Measurements from ENCODE around the gene ANKS6. TPM values are rescaled to one million over a fixed set of nuclear protein-coding genes. Genes with fewer than 3 reads are reported as not detected.

ANKS6 gene
- total and polyA plus RNA-seq, 2 experiments from 2014 or later, result 36.9 to 59.0 TPM

DNA sequence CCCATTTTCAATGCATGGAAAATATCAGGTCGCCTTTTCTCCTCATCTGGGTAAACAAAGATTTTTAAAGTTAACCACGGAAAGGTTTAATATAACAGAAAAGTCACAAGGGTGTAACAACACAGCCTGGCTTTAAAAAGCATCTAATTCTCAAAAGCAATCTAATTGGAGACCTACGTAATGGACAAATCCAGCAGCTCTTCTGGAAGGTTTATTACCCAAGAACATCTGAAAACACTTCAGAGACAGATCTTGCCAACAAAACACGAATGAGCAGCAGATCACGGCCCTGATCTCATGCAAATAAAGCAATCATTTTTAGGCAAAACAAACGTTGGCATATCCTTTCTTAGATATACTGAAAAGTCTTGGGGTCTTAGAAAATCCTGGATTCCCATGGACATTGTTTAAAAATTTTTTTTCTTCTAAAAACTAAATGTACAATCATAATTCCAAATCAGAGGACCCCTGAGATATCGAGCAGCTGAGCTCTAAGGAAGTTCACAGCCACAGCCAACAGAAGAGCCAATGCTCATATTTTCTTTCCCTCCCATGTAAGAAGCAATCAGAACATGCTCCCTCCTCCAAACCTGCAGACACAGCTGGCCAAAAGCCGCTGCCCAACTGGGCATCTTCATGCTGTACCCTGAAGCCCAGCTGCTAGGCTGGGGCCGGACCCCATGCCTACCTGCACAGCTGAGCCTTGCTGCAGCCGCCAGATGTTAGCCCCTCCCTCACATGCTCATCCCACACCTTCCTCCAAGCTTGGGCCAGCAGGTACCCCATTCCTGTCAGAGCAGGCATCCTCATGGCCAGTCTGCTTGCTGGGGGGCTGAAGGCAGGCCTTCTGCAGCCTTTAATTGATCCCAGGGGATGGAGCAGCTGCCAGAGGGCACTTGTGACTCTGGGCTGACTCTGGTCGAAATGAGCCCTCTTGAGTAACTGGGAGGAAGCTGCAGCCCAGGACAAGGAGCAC, 11.2 kb downstream of the ANKS6 start:
- no peaks in the 10 kb centered on the region for H3K9me2 ChIP-seq (ENCODE audit: insufficient read depth)
- Mint-ChIP-seq H3K27me3 (ENCODE audit: insufficient read depth, low read depth, poor library complexity) (peaks cover 6% of the 10 kb centered on the region), H3K4me1 (no peaks in the 10 kb centered on the region), H3K36me3 (ENCODE audit: low read depth) (peaks cover 60% of the 10 kb centered on the region), H3K4me3 (no peak overlapping the region), H3K9me3 (no peaks in the 10 kb centered on the region; the same call in 2 of the 3 replicates), H3K27ac (no peak overlapping the region)
- peaks cover 10% of the 10 kb centered on the region; the same call in 1 of the 2 replicates for H4K20me1 ChIP-seq (replicated peaks; ENCODE audit: insufficient read depth)
- TF ChIP-seq POLR2AphosphoS5 (IDR thresholded peaks at IDR 0.05; ENCODE audit: low read depth) (no peak), CREB1 (CRISPR knock-in tag; IDR thresholded peaks at IDR 0.05; ENCODE audit: low read depth) (no peak), JUNB (IDR thresholded peaks at IDR 0.05; ENCODE audit: unreplicated experiment) (no peak), STAT1 (IDR thresholded peaks at IDR 0.05; ENCODE audit: unreplicated experiment) (no peak), EZH2phosphoT487 (IDR thresholded peaks at IDR 0.05; ENCODE audit: unreplicated experiment) (no peak), ZNF114 (CRISPR knock-in tag; IDR thresholded peaks at IDR 0.05) (no peak), ZNF331 (CRISPR knock-in tag; IDR thresholded peaks at IDR 0.05; ENCODE audit: low read depth) (no peak), EZH2 (IDR thresholded peaks at IDR 0.05; ENCODE audit: low read depth, unreplicated experiment) (no peak)
- TF ChIP-seq, protein P1, sequence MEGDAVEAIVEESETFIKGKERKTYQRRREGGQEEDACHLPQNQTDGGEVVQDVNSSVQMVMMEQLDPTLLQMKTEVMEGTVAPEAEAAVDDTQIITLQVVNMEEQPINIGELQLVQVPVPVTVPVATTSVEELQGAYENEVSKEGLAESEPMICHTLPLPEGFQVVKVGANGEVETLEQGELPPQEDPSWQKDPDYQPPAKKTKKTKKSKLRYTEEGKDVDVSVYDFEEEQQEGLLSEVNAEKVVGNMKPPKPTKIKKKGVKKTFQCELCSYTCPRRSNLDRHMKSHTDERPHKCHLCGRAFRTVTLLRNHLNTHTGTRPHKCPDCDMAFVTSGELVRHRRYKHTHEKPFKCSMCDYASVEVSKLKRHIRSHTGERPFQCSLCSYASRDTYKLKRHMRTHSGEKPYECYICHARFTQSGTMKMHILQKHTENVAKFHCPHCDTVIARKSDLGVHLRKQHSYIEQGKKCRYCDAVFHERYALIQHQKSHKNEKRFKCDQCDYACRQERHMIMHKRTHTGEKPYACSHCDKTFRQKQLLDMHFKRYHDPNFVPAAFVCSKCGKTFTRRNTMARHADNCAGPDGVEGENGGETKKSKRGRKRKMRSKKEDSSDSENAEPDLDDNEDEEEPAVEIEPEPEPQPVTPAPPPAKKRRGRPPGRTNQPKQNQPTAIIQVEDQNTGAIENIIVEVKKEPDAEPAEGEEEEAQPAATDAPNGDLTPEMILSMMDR (conservative IDR thresholded peaks at IDR 0.05; ENCODE audit: low read depth in 2 of 2), result no peak
- TF ChIP-seq, protein P2, sequence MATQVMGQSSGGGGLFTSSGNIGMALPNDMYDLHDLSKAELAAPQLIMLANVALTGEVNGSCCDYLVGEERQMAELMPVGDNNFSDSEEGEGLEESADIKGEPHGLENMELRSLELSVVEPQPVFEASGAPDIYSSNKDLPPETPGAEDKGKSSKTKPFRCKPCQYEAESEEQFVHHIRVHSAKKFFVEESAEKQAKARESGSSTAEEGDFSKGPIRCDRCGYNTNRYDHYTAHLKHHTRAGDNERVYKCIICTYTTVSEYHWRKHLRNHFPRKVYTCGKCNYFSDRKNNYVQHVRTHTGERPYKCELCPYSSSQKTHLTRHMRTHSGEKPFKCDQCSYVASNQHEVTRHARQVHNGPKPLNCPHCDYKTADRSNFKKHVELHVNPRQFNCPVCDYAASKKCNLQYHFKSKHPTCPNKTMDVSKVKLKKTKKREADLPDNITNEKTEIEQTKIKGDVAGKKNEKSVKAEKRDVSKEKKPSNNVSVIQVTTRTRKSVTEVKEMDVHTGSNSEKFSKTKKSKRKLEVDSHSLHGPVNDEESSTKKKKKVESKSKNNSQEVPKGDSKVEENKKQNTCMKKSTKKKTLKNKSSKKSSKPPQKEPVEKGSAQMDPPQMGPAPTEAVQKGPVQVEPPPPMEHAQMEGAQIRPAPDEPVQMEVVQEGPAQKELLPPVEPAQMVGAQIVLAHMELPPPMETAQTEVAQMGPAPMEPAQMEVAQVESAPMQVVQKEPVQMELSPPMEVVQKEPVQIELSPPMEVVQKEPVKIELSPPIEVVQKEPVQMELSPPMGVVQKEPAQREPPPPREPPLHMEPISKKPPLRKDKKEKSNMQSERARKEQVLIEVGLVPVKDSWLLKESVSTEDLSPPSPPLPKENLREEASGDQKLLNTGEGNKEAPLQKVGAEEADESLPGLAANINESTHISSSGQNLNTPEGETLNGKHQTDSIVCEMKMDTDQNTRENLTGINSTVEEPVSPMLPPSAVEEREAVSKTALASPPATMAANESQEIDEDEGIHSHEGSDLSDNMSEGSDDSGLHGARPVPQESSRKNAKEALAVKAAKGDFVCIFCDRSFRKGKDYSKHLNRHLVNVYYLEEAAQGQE (IDR thresholded peaks at IDR 0.05; ENCODE audit: unreplicated experiment), result no peak
- TF ChIP-seq, protein P3, sequence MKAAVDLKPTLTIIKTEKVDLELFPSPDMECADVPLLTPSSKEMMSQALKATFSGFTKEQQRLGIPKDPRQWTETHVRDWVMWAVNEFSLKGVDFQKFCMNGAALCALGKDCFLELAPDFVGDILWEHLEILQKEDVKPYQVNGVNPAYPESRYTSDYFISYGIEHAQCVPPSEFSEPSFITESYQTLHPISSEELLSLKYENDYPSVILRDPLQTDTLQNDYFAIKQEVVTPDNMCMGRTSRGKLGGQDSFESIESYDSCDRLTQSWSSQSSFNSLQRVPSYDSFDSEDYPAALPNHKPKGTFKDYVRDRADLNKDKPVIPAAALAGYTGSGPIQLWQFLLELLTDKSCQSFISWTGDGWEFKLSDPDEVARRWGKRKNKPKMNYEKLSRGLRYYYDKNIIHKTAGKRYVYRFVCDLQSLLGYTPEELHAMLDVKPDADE (IDR thresholded peaks at IDR 0.05), result no peak
- TF ChIP-seq, protein P4, sequence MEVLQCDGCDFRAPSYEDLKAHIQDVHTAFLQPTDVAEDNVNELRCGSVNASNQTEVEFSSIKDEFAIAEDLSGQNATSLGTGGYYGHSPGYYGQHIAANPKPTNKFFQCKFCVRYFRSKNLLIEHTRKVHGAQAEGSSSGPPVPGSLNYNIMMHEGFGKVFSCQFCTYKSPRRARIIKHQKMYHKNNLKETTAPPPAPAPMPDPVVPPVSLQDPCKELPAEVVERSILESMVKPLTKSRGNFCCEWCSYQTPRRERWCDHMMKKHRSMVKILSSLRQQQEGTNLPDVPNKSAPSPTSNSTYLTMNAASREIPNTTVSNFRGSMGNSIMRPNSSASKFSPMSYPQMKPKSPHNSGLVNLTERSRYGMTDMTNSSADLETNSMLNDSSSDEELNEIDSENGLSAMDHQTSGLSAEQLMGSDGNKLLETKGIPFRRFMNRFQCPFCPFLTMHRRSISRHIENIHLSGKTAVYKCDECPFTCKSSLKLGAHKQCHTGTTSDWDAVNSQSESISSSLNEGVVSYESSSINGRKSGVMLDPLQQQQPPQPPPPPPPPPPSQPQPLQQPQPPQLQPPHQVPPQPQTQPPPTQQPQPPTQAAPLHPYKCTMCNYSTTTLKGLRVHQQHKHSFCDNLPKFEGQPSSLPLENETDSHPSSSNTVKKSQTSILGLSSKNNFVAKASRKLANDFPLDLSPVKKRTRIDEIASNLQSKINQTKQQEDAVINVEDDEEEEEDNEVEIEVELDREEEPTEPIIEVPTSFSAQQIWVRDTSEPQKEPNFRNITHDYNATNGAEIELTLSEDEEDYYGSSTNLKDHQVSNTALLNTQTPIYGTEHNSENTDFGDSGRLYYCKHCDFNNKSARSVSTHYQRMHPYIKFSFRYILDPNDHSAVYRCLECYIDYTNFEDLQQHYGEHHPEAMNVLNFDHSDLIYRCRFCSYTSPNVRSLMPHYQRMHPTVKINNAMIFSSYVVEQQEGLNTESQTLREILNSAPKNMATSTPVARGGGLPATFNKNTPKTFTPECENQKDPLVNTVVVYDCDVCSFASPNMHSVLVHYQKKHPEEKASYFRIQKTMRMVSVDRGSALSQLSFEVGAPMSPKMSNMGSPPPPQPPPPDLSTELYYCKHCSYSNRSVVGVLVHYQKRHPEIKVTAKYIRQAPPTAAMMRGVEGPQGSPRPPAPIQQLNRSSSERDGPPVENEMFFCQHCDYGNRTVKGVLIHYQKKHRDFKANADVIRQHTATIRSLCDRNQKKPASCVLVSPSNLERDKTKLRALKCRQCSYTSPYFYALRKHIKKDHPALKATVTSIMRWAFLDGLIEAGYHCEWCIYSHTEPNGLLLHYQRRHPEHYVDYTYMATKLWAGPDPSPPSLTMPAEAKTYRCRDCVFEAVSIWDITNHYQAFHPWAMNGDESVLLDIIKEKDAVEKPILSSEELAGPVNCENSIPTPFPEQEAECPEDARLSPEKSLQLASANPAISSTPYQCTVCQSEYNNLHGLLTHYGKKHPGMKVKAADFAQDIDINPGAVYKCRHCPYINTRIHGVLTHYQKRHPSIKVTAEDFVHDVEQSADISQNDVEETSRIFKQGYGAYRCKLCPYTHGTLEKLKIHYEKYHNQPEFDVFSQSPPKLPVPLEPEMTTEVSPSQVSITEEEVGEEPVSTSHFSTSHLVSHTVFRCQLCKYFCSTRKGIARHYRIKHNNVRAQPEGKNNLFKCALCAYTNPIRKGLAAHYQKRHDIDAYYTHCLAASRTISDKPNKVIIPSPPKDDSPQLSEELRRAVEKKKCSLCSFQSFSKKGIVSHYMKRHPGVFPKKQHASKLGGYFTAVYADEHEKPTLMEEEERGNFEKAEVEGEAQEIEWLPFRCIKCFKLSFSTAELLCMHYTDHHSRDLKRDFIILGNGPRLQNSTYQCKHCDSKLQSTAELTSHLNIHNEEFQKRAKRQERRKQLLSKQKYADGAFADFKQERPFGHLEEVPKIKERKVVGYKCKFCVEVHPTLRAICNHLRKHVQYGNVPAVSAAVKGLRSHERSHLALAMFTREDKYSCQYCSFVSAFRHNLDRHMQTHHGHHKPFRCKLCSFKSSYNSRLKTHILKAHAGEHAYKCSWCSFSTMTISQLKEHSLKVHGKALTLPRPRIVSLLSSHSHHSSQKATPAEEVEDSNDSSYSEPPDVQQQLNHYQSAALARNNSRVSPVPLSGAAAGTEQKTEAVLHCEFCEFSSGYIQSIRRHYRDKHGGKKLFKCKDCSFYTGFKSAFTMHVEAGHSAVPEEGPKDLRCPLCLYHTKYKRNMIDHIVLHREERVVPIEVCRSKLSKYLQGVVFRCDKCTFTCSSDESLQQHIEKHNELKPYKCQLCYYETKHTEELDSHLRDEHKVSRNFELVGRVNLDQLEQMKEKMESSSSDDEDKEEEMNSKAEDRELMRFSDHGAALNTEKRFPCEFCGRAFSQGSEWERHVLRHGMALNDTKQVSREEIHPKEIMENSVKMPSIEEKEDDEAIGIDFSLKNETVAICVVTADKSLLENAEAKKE (CRISPR knock-in tag; IDR thresholded peaks at IDR 0.05), result no peak
- H3K36me3 ChIP-seq (ENCODE audit: insufficient read depth), result peaks cover 14% of the 10 kb centered on the region
- H3K27ac ChIP-seq (ENCODE audit: low read depth), result no peak overlapping the region
- no peaks in the 10 kb centered on the region for H3F3A ChIP-seq (replicated peaks; ENCODE audit: low read depth)
- H3K4me3 ChIP-seq, result no peak overlapping the region
- no peak overlapping the region for H3K4me2 ChIP-seq
- no peaks in the 10 kb centered on the region for H3K4me1 ChIP-seq (ENCODE audit: insufficient read depth)
- DNase-seq (ENCODE audit: low spot score) (no peak), ATAC-seq (no peak)
- H3K27me3 ChIP-seq (ENCODE audit: insufficient read depth), result no peaks in the 10 kb centered on the region
- no peaks in the 10 kb centered on the region; the same call in none of the 2 replicates for H3K79me2 ChIP-seq (replicated peaks; ENCODE audit: insufficient read depth)
- H2AFZ ChIP-seq, result no peak overlapping the region
